Islet precursor cell (in vitro differentiated cells): Measurements from ENCODE around the gene TMEM170A.
"Not testable (repeated sequence)": the region's sequence is repeated elsewhere in the genome, so short reads cannot be mapped to it uniquely, and the experiment has no call there.

Experiments used
- DNase-seq: peaks from one replicate; pipeline ENCODE4 v3.0.0-alpha.2; 2018

The TMEM170A gene

GRCh38 chr16:75464122-75464918, at the start of gene TMEM170A:
Gene TMEM170A (minus strand): TSS chr16:75464689. CDS start chr16:75464600, 89 bp downstream.
- DNase-seq: peak; percentile 99

GRCh38 chr16:75506574-75506973, 42.1 kb upstream of the TMEM170A start:
- DNase-seq: no peak

GRCh38 chr16:75506107-75506506, 41.6 kb upstream of the TMEM170A start:
- no peak for DNase-seq

GRCh38 chr16:75503801-75504200, 39.3 kb upstream of the TMEM170A start:
- DNase-seq: no peak

- no peak for DNase-seq
Observed at GRCh38 chr16:75502916-75503605, 38.6 kb upstream of the TMEM170A start.

- not testable (repeated sequence) for DNase-seq
Observed at GRCh38 chr16:75501820-75502219, 37.3 kb upstream of the TMEM170A start.

GRCh38 chr16:75501359-75501758, 36.9 kb upstream of the TMEM170A start:
- no peak for DNase-seq

- DNase-seq: not testable (repeated sequence)
Observed at GRCh38 chr16:75498605-75499322, 34.3 kb upstream of the TMEM170A start.

GRCh38 chr16:75497558-75497957, 33.1 kb upstream of the TMEM170A start:
- DNase-seq: no peak

- peak; percentile 91 for DNase-seq
Observed at GRCh38 chr16:75495076-75495674, 30.7 kb upstream of the TMEM170A start, which contains the start of gene CHST6. Gene CHST6 (minus strand): TSS chr16:75495441. CDS start chr16:75479828, 15,613 bp downstream.

GRCh38 chr16:75494661-75495075, 30.2 kb upstream of the TMEM170A start:
- DNase-seq: peak; percentile 63

GRCh38 chr16:75494184-75494583, 29.7 kb upstream of the TMEM170A start:
- DNase-seq: no peak

GRCh38 chr16:75491876-75492275, 27.4 kb upstream of the TMEM170A start:
- peak; percentile 96 for DNase-seq

- DNase-seq: no peak
Observed at GRCh38 chr16:75488322-75488721, 23.8 kb upstream of the TMEM170A start.

GRCh38 chr16:75486676-75487313, 22.3 kb upstream of the TMEM170A start:
- no peak for DNase-seq

GRCh38 chr16:75486014-75486675, 21.7 kb upstream of the TMEM170A start:
- no peak for DNase-seq

- no peak for DNase-seq
Observed at GRCh38 chr16:75485230-75486013, 20.9 kb upstream of the TMEM170A start.

GRCh38 chr16:75483222-75483621, 18.7 kb upstream of the TMEM170A start:
- DNase-seq: no peak

- no peak for DNase-seq
Observed at GRCh38 chr16:75482434-75483205, 18.1 kb upstream of the TMEM170A start.

- DNase-seq: no peak
Observed at GRCh38 chr16:75481475-75481874, 17.0 kb upstream of the TMEM170A start.
